HS-5 (cell line): Measurements from ENCODE around the gene PLEKHO1.
A peak's percentile ranks its signal among the peaks of the same experiment; 100 is the strongest.
"Not testable (repeated sequence)": the region's sequence is repeated elsewhere in the genome, so short reads cannot be mapped to it uniquely, and the experiment has no call there.

Source experiments
- DNase-seq: peaks from one replicate; pipeline ENCODE4 v3.0.0-alpha.2; 2012; ENCODE audit warnings: low read depth

PLEKHO1 gene

GRCh38 chr1:150173141-150173585 is 23.4 kb downstream of the PLEKHO1 start:
- no peak for DNase-seq

- DNase-seq = no peak
These were observed 26.9 kb downstream of the PLEKHO1 start for GRCh38 chr1:150176593-150176992.

- DNase-seq = no peak
These were observed 28.8 kb downstream of the PLEKHO1 start for GRCh38 chr1:150178548-150178947.

GRCh38 chr1:150179867-150180266 is 30.2 kb downstream of the PLEKHO1 start:
- no peak for DNase-seq

GRCh38 chr1:150180474-150180873 is 30.8 kb downstream of the PLEKHO1 start:
- DNase-seq = no peak

GRCh38 chr1:150182247-150182646 is 32.5 kb downstream of the PLEKHO1 start:
- DNase-seq = no peak

GRCh38 chr1:150183061-150183460 is 33.3 kb downstream of the PLEKHO1 start:
- DNase-seq = no peak

GRCh38 chr1:150185481-150185880 is 35.8 kb downstream of the PLEKHO1 start:
- DNase-seq = no peak

- not testable (repeated sequence) for DNase-seq
These were observed 36.7 kb downstream of the PLEKHO1 start for GRCh38 chr1:150186438-150186788.

- no peak for DNase-seq
These were observed 37.3 kb downstream of the PLEKHO1 start for GRCh38 chr1:150186789-150187559.

GRCh38 chr1:150187560-150187931 is 37.8 kb downstream of the PLEKHO1 start:
- no peak for DNase-seq

GRCh38 chr1:150192012-150192411 is 42.3 kb downstream of the PLEKHO1 start:
- DNase-seq = peak; percentile 83

GRCh38 chr1:150194381-150195031 is 44.8 kb downstream of the PLEKHO1 start:
- DNase-seq = no peak

GRCh38 chr1:150196417-150196816 is 46.7 kb downstream of the PLEKHO1 start:
- no peak for DNase-seq

- DNase-seq = no peak
These were observed 57.7 kb downstream of the PLEKHO1 start for GRCh38 chr1:150207281-150207971.

GRCh38 chr1:150208460-150208859 is 58.7 kb downstream of the PLEKHO1 start:
- DNase-seq = not testable (repeated sequence)
